Memory B cell (primary cell): ENCODE measurements around the gene MEX3D.
"Not testable (repeated sequence)": the region's sequence is repeated elsewhere in the genome, so short reads cannot be mapped to it uniquely, and the experiment has no call there.

Experiments used
- ATAC-seq: fragments of 150-1000 bp; cut with Tn5 transposase; 2 replicates; pipeline ENCODE4 v1.10.0; 2021; ENCODE audit warnings: low read depth, mild to moderate bottlenecking, moderate library complexity
- DNase-seq, 2 donors: peaks; one replicate each; pipeline ENCODE4 v3.0.0; 2022; ENCODE audit warnings: low spot score in 2 of 2
- H3K27ac Mint-ChIP-seq: one replicate; pipeline ENCODE4 v1.8.0; 2022; ENCODE audit warnings: mild to moderate bottlenecking, moderate library complexity, mixed read lengths
- H3K27me3 Mint-ChIP-seq: one replicate; pipeline ENCODE4 v1.8.0; 2022; ENCODE audit warnings: mixed read lengths
- H3K36me3 Mint-ChIP-seq: one replicate; pipeline ENCODE4 v1.8.0; 2022; ENCODE audit warnings: mild to moderate bottlenecking, mixed read lengths
- H3K4me1 Mint-ChIP-seq: one replicate; pipeline ENCODE4 v1.8.0; 2022; ENCODE audit warnings: mixed read lengths
- H3K4me3 Mint-ChIP-seq: one replicate; pipeline ENCODE4 v1.8.0; 2022; ENCODE audit warnings: mild to moderate bottlenecking, moderate library complexity, mixed read lengths
- H3K9me3 Mint-ChIP-seq: one replicate; pipeline ENCODE4 v1.8.0; 2022; ENCODE audit warnings: mixed read lengths

The MEX3D gene

GRCh38 chr19:1519802-1520201 is 48.3 kb downstream of the MEX3D start:
- H3K4me1 Mint-ChIP-seq, DNase-seq, H3K4me3 Mint-ChIP-seq, ATAC-seq, H3K36me3 Mint-ChIP-seq, H3K9me3 Mint-ChIP-seq, H3K27ac Mint-ChIP-seq: not testable (repeated sequence)
- peaks cover 26% of the 10 kb centered on the region for H3K27me3 Mint-ChIP-seq

- peaks cover 1% of the 10 kb centered on the region for H3K9me3 Mint-ChIP-seq
- H3K4me3 Mint-ChIP-seq: no peak overlapping the region
- H3K4me1 Mint-ChIP-seq: peaks cover 2% of the 10 kb centered on the region
- no peak overlapping the region for H3K27ac Mint-ChIP-seq
- no peak for ATAC-seq
- peaks cover 23% of the 10 kb centered on the region for H3K27me3 Mint-ChIP-seq
- DNase-seq: no peak
- H3K36me3 Mint-ChIP-seq: no peaks in the 10 kb centered on the region
Observed at GRCh38 chr19:1518471-1518870, 49.7 kb downstream of the MEX3D start.

GRCh38 chr19:1516395-1516753 is 51.8 kb downstream of the MEX3D start:
- H3K9me3 Mint-ChIP-seq: peaks cover 1% of the 10 kb centered on the region

GRCh38 chr19:1514986-1515721 is 53.0 kb downstream of the MEX3D start:
- Mint-ChIP-seq H3K36me3 (no peaks in the 10 kb centered on the region), H3K9me3 (peaks cover 1% of the 10 kb centered on the region), H3K4me1 (peaks cover 2% of the 10 kb centered on the region), H3K27ac (no peak overlapping the region), H3K27me3 (peaks cover 22% of the 10 kb centered on the region), H3K4me3 (no peak overlapping the region)
- ATAC-seq (no peak), DNase-seq (no peak)

More at GRCh38 chr19:1516395-1516753, 51.8 kb downstream of the MEX3D start:
- Mint-ChIP-seq H3K4me1 (peaks cover 2% of the 10 kb centered on the region), H3K27ac (no peak overlapping the region), H3K27me3 (peaks cover 18% of the 10 kb centered on the region), H3K36me3 (no peaks in the 10 kb centered on the region), H3K4me3 (no peak overlapping the region)
- no peak for ATAC-seq
- DNase-seq: no peak

GRCh38 chr19:1514295-1514661 is 53.8 kb downstream of the MEX3D start:
- ATAC-seq: no peak
- peaks cover 2% of the 10 kb centered on the region for H3K4me1 Mint-ChIP-seq
- DNase-seq: no peak
- no peak overlapping the region for H3K27ac Mint-ChIP-seq
- no peak overlapping the region for H3K4me3 Mint-ChIP-seq
- H3K27me3 Mint-ChIP-seq: peaks cover 25% of the 10 kb centered on the region
- H3K9me3 Mint-ChIP-seq: peaks cover 1% of the 10 kb centered on the region
- no peaks in the 10 kb centered on the region for H3K36me3 Mint-ChIP-seq

GRCh38 chr19:1513499-1514294 is 54.4 kb downstream of the MEX3D start:
- Mint-ChIP-seq H3K4me3 (peak overlapping the region; percentile 49), H3K27ac (no peak overlapping the region), H3K27me3 (peaks cover 24% of the 10 kb centered on the region), H3K36me3 (no peaks in the 10 kb centered on the region), H3K4me1 (peaks cover 2% of the 10 kb centered on the region), H3K9me3 (peaks cover 1% of the 10 kb centered on the region)
- peak; percentile 52 to 54 for DNase-seq
- peak; percentile 68 for ATAC-seq

- ATAC-seq: peak; percentile 48
- DNase-seq: no peak
- H3K4me1 Mint-ChIP-seq: peaks cover 5% of the 10 kb centered on the region
- H3K27ac Mint-ChIP-seq: no peak within 1 kb of the TSS
- H3K36me3 Mint-ChIP-seq: no peaks in the 10 kb centered on the region
- peaks cover 4% of the 10 kb centered on the region for H3K9me3 Mint-ChIP-seq
- peak within 1 kb of the TSS; percentile 49 for H3K4me3 Mint-ChIP-seq
- peaks cover 23% of the 10 kb centered on the region for H3K27me3 Mint-ChIP-seq
Observed at GRCh38 chr19:1512671-1513498, 55.2 kb downstream of the MEX3D start, which contains the start of gene ADAMTSL5. Gene ADAMTSL5, minus strand, starts transcription at chr19:1513019. Its CDS starts 2,076 bp downstream, at chr19:1510943.

GRCh38 chr19:1511318-1512317 is 56.5 kb downstream of the MEX3D start:
- ATAC-seq (no peak), DNase-seq (no peak)
- H3K36me3 Mint-ChIP-seq: no peaks in the 10 kb centered on the region
- H3K9me3 Mint-ChIP-seq: peaks cover 4% of the 10 kb centered on the region
- peaks cover 8% of the 10 kb centered on the region for H3K4me1 Mint-ChIP-seq
- H3K27ac Mint-ChIP-seq: no peak overlapping the region
- peaks cover 29% of the 10 kb centered on the region for H3K27me3 Mint-ChIP-seq
- peak overlapping the region; percentile 39 for H3K4me3 Mint-ChIP-seq

GRCh38 chr19:1510807-1511206 is 57.3 kb downstream of the MEX3D start:
- ATAC-seq (no peak), DNase-seq (no peak)
- H3K4me3 Mint-ChIP-seq: no peak overlapping the region
- H3K27ac Mint-ChIP-seq: no peak overlapping the region
- peaks cover 11% of the 10 kb centered on the region for H3K4me1 Mint-ChIP-seq
- H3K9me3 Mint-ChIP-seq: peaks cover 4% of the 10 kb centered on the region
- H3K27me3 Mint-ChIP-seq: peaks cover 29% of the 10 kb centered on the region
- no peaks in the 10 kb centered on the region for H3K36me3 Mint-ChIP-seq

GRCh38 chr19:1510442-1510806 is 57.7 kb downstream of the MEX3D start:
- DNase-seq: no peak
- Mint-ChIP-seq H3K27ac (no peak overlapping the region), H3K27me3 (peaks cover 30% of the 10 kb centered on the region), H3K36me3 (no peaks in the 10 kb centered on the region), H3K4me1 (peaks cover 11% of the 10 kb centered on the region), H3K4me3 (no peak overlapping the region), H3K9me3 (peaks cover 4% of the 10 kb centered on the region)
- ATAC-seq: no peak

GRCh38 chr19:1509602-1510441 is 58.3 kb downstream of the MEX3D start:
- Mint-ChIP-seq H3K9me3 (peaks cover 4% of the 10 kb centered on the region), H3K27me3 (peaks cover 31% of the 10 kb centered on the region), H3K27ac (no peak overlapping the region), H3K4me3 (no peak overlapping the region), H3K4me1 (peaks cover 11% of the 10 kb centered on the region), H3K36me3 (no peaks in the 10 kb centered on the region)
- ATAC-seq (no peak), DNase-seq (no peak)

GRCh38 chr19:1508507-1508856 is 59.6 kb downstream of the MEX3D start:
- H3K36me3 Mint-ChIP-seq: no peaks in the 10 kb centered on the region
- DNase-seq: no peak
- H3K9me3 Mint-ChIP-seq: peaks cover 4% of the 10 kb centered on the region
- H3K4me1 Mint-ChIP-seq: peaks cover 9% of the 10 kb centered on the region
- H3K27ac Mint-ChIP-seq: no peak overlapping the region
- H3K4me3 Mint-ChIP-seq: no peak overlapping the region
- ATAC-seq: no peak
- H3K27me3 Mint-ChIP-seq: peaks cover 37% of the 10 kb centered on the region
